Muscle of back (tissue), 11 donors: ENCODE results near the gene SECISBP2. TPM values are rescaled to one million over a fixed set of nuclear protein-coding genes. Genes with fewer than 3 reads are reported as not detected.
A peak's percentile ranks its signal among the peaks of the same experiment; 100 is the strongest.
"Not testable (repeated sequence)": the region's sequence is repeated elsewhere in the genome, so short reads cannot be mapped to it uniquely, and the experiment has no call there.

Experiments
- DNase-seq, 3 donors: peaks; one replicate each; pipeline versions ENCODE4 v3.0.0 to v3.0.0-alpha.2; 2013
- polyA plus RNA-seq, 10 donors: library from polyadenylated mRNA; unstranded; fragments of 120-200 nt; gene quantifications; one replicate each; pipeline ENCODE4 v1.2.1, GENCODE V29; 2013; ENCODE audit not compliant: insufficient read length in 10 of 10

Gene SECISBP2
- polyA plus RNA-seq, 10 donors = 24.9 to 56.7 (median 37.8) TPM

- DNase-seq = peak in 2 of 3 donors; percentile 1 to 37
These were observed 8.5 kb upstream of the SECISBP2 start for GRCh38 chr9:89309608-89310474.

- DNase-seq = peak; percentile 100
These were observed 7.6 kb upstream of the SECISBP2 start, which contains the start of gene CKS2 for GRCh38 chr9:89310475-89311345. Gene CKS2 (plus strand): TSS chr9:89311195. CDS start chr9:89311293, 98 bp downstream.

GRCh38 chr9:89311346-89312221 is 6.7 kb upstream of the SECISBP2 start:
- peak in 2 of 3 donors; percentile 3 to 49 for DNase-seq

- peak; percentile 7 to 66 (median 16) for DNase-seq
These were observed 6.1 kb upstream of the SECISBP2 start for GRCh38 chr9:89312222-89312571.

GRCh38 chr9:89313842-89314241 is 4.5 kb upstream of the SECISBP2 start:
- no peak for DNase-seq

- DNase-seq = no peak
These were observed 3.3 kb upstream of the SECISBP2 start for GRCh38 chr9:89314955-89315354.

- DNase-seq = no peak
These were observed 2.8 kb upstream of the SECISBP2 start for GRCh38 chr9:89315482-89315881.

- no peak for DNase-seq
These were observed 1.0 kb upstream of the SECISBP2 start for GRCh38 chr9:89317282-89317681.

- peak in 2 of 3 donors; percentile 9 to 19 for DNase-seq
These were observed 960 bp downstream of the SECISBP2 start for GRCh38 chr9:89319015-89319905.

- DNase-seq = no peak
These were observed 5.1 kb downstream of the SECISBP2 start for GRCh38 chr9:89323390-89323789.

GRCh38 chr9:89325733-89326132 is 7.4 kb downstream of the SECISBP2 start:
- no peak for DNase-seq

GRCh38 chr9:89328064-89328463 is 9.8 kb downstream of the SECISBP2 start:
- no peak for DNase-seq

GRCh38 chr9:89329917-89330316 is 11.6 kb downstream of the SECISBP2 start:
- DNase-seq = no peak

GRCh38 chr9:89330513-89330912 is 12.2 kb downstream of the SECISBP2 start:
- no peak for DNase-seq

- no peak for DNase-seq
These were observed 21.5 kb downstream of the SECISBP2 start for GRCh38 chr9:89339807-89340206.

GRCh38 chr9:89340332-89340731 is 22.0 kb downstream of the SECISBP2 start:
- DNase-seq = no peak

- DNase-seq = no peak
These were observed 23.9 kb downstream of the SECISBP2 start for GRCh38 chr9:89342213-89342612.

GRCh38 chr9:89342948-89343347 is 24.6 kb downstream of the SECISBP2 start:
- DNase-seq = no peak

GRCh38 chr9:89343812-89344211 is 25.5 kb downstream of the SECISBP2 start:
- DNase-seq = not testable (repeated sequence)

GRCh38 chr9:89345476-89345875 is 27.2 kb downstream of the SECISBP2 start:
- no peak for DNase-seq

- DNase-seq = no peak
These were observed 28.4 kb downstream of the SECISBP2 start for GRCh38 chr9:89346696-89347095.
